ENCODE results near the gene HCN1.
"Not testable (repeated sequence)": the region's sequence is repeated elsewhere in the genome, so short reads cannot be mapped to it uniquely, and the experiment has no call there.

HCN1 gene

GRCh38 chr5:45617859-45618416 lies 78.2 kb downstream of the HCN1 start:
- DNase-seq (ENCODE audit: low read depth), result no peak

GRCh38 chr5:45609661-45610060 lies 86.5 kb downstream of the HCN1 start:
- no peak for DNase-seq (ENCODE audit: low read depth)

GRCh38 chr5:45604092-45604491 lies 92.1 kb downstream of the HCN1 start:
- no peak for DNase-seq (ENCODE audit: low read depth)

DNA sequence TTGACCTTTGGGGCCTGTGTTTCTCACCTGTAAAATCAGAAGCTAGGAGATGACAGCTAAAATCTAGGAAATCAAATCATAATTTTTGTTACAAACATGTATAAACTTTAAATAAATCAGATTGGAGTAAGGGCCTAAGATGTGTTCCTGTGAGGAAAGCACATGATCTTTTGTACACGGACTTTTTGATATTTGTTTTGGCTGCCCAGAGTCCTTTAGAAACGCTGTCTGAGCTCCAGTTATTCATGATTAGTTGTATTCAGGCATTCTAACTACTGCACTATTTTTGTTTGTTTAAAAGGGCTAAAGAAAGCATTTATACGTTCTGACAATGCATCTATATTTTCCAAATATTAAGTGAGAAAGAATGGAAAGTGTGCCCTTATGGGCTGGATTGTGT lies 94.8 kb downstream of the HCN1 start:
- DNase-seq (ENCODE audit: low read depth), result no peak

- no peak for DNase-seq (ENCODE audit: low read depth)
These were observed 99.9 kb downstream of the HCN1 start for GRCh38 chr5:45596320-45596719.

DNA sequence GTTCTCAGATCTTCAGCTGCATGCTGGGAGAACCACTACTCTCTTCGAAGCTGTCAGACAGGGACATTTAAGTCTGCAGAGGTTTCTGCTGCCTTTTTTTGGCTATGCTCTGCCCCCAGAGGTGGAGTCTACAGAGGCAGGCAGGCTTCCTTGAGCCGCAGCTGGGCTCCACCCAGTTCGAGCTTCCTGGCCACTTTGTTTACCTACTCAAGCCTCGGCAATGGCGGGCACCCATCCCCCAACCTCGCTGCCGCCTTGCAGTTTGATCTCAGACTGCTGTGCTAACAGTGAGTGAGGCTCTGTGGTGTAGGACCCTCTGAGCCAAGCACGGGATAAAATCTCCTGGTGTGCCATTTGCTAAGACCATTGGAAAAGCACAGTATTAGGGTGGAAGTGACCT lies 110.2 kb downstream of the HCN1 start:
- DNase-seq (ENCODE audit: low read depth), result not testable (repeated sequence)

DNA sequence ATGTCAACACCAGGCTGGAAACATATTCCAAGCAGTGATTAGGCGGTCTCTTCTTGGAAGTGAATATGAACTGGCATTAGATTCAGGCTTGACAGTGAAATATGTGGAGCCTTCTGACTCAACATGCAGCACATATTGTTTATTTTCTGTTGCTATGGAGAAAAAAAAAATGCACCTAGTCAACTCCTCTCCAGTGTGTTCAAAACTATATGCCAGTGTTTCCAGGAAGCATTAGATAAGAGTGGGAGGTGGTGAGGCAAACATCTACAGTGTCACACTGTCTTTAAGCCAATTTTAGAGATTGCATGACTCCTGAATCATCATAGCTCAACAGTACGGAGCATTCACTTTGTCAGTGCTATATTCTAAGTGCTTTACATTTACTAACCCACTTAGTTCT lies 117.9 kb downstream of the HCN1 start:
- DNase-seq (ENCODE audit: low read depth), result no peak

DNA sequence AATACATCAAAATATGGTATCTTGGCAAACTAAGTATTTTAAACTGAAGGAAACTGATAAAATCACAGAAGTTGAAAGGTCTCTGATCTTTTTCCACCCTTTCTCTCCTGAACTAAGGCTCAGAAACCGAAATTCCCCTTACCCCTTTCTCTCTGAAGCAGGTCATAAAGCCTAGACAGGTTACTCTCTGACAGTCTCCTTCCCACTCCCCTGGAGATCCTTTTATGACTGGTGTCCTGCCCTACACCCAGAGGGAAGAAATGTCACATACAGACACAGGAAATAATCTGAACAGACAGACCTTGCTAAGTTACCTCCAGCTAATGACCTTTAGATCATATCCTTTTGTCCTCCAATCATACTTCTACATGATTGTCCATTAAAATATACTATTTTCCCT lies 127.4 kb downstream of the HCN1 start:
- no peak for DNase-seq (ENCODE audit: low read depth)

GRCh38 chr5:45542421-45542820 lies 153.8 kb downstream of the HCN1 start:
- DNase-seq (ENCODE audit: low read depth), result no peak

GRCh38 chr5:45533663-45534062 lies 162.5 kb downstream of the HCN1 start:
- no peak for DNase-seq (ENCODE audit: low read depth)

- no peak for DNase-seq (ENCODE audit: low read depth)
These were observed 163.2 kb downstream of the HCN1 start for GRCh38 chr5:45532826-45533624.

- DNase-seq (ENCODE audit: low read depth), result peak; percentile 11
These were observed 175.1 kb downstream of the HCN1 start for GRCh38 chr5:45521067-45521466.

DNA sequence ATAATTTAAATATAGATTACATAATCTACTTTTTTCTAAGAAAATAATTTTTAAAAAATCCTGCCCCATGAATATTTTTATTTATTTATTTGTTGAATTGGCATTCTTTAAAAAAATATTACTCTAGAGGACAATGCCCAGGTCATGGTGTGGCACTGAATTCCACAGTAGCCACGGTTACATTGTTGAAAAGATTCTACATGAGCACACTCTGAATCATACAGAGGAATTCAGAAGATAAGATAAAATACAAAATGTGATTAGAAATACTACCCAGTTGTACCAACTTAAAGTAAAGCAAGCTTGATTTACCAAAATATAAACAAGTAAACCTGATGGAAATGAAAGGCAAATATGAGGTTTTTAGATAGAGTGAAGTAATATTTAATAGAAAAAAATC lies 183.7 kb downstream of the HCN1 start:
- no peak for DNase-seq (ENCODE audit: low read depth)

DNA sequence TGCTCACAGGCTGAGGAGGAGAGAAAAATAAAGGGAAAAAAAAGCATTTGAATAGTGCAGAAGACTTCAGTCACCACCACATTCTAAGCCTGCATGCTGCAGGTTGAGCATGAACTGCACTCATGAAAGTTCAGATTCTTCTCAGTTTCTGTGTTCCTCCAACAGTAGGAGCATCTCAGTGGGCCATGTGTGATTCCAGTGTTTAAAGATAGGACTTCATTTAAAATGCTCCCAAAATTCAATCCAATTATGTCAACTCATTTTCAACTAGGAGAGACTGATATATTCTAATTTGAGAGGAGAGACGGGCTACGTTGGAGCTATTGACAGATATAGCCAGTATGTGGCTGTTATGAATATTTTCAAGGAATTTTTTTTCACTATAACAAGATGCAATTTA lies 186.8 kb downstream of the HCN1 start:
- no peak for DNase-seq (ENCODE audit: low read depth)

DNA sequence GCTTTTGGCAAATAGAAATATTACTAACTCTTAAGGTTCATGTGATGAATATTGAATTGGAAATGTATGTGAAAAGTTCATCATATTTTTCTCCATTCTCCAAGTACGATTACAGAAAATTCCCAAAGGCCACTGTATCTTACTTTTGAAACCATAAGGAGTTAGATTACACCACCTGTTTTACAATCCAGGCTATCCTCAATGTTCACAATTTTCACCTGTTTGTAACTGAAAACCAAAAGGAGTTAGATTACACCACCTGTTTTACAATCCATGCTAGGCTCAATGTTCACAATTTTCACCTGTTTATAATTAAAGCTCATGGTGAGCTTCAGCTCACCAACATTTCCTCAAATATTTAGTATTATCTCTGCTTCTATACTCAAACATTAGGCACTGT lies 188.0 kb downstream of the HCN1 start:
- DNase-seq (ENCODE audit: low read depth), result no peak

- DNase-seq (ENCODE audit: low read depth), result no peak
These were observed 189.0 kb downstream of the HCN1 start for GRCh38 chr5:45507178-45507577.

DNA sequence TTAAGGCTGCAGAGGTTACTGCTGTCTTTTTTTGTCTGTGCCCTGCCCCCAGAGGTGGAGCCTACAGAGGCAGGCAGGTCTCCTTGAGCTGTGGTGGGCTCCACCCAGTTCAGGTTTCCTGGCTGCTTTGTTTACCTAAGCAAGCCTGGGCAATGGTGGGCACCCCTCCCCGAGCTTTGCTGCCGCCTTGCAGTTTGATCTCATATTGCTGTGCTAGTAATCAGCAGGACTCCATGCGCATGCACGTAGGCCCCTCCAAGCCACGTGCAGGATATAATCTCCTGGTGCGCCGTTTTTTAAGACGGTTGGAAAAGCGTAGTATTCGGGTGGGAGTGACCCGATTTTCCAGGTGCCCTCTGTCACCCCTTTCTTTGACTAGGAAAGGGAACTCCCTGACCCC lies 197.2 kb downstream of the HCN1 start:
- not testable (repeated sequence) for DNase-seq (ENCODE audit: low read depth)

DNA sequence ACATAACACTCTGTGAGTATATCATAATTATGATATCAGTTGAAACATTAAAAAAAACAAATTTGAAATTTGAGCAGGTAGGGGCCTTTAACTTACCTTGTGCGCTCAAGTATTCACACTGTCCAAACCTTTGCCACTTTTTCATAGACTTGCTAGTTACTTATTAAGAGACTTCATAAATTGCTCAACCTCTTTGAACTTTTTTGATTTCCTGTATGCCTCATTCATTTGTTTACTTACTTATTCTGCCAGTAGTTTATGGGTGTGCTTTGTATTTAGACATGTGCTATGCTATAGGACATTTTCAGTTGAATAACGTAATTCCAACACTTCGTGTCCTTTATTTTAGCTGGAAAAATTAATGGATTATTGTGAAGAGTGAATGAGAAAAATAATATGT lies 204.8 kb downstream of the HCN1 start:
- DNase-seq (ENCODE audit: low read depth), result no peak

DNA sequence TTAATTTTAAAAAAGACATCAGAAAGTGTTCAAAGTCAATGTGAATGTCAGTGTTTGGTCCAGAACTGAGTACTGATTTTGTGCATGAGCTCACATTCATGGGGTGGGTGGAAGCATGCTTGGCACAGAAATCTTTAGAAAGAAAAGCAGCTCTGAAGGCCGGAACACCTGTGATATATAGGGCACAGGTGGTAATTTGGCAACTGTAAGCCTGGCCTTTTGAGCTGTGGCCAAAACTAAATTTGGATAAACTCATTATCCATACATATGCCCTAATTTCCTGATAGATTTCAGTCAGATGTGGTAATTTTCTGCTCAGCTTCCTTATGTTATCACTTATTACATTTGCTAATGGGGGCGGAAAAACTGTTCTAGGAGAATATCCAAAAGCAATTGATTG lies 211.4 kb downstream of the HCN1 start:
- no peak for DNase-seq (ENCODE audit: low read depth)

GRCh38 chr5:45454114-45454513 lies 242.1 kb downstream of the HCN1 start:
- DNase-seq (ENCODE audit: low read depth), result peak; percentile 1

- not testable (repeated sequence) for DNase-seq (ENCODE audit: low read depth)
These were observed 251.3 kb downstream of the HCN1 start for GRCh38 chr5:45444856-45445255.

DNA sequence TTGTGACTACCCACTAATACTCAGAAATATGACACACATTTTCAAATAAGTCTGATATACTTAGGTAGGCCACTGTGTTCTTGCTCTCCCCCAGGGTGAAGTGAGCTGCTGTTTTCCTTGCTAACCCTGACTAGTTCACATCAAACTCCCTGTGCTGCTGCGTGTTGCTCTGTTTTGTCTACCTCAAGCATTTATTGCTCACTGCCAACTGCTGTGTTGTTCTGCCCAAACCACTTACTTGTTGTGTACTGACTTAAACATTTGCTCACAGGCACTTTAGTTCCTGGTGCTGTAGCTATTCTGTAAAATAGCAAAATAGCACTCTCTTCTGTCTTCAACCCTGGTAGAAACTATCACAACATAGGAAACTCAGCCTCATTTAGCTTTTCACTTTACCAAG lies 255.7 kb downstream of the HCN1 start:
- DNase-seq (ENCODE audit: low read depth), result no peak

DNA sequence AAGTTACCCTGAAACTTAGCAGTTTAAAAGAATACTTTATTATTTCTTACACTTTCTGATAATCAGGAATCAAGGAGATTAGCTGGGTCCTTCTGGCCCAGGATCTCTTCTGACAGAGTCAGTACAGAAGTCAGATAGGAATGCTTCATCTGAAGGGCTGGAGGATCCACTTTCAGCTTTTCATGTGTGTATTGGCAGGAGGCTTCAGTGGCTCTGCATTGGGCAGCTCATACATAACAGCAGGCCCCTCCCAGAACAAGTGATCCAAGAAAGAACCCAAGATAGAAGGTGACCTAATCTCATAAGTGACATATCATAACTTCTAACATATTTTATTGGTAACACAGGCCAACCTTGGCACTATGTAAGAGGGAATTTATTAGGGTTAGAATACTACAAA lies 258.4 kb downstream of the HCN1 start:
- DNase-seq (ENCODE audit: low read depth), result no peak

Data from stromal cell of bone marrow (primary cell).